Activated effector memory CD4-positive, alpha-beta T cell treated with anti-CD3 and anti-CD28 coated beads, Interleukin-2, amount 50 U/mL, for 16 hours (primary cell): ENCODE measurements around the gene TTN.

Experiments used
- DNase-seq: peaks from one replicate; pipeline ENCODE4 v3.0.0-alpha.2; 2020

Gene TTN

GRCh38 chr2:178807227-178808008 is at the start of gene TTN:
Gene TTN (minus strand): TSS chr2:178807423. CDS start chr2:178804642, 2,781 bp downstream.
- DNase-seq = no peak

GRCh38 chr2:178855151-178855550 is 47.9 kb upstream of the TTN start:
- no peak for DNase-seq

GRCh38 chr2:178848335-178848734 is 41.1 kb upstream of the TTN start:
- no peak for DNase-seq

- DNase-seq = no peak
These were observed 39.2 kb upstream of the TTN start for GRCh38 chr2:178846458-178846802.

GRCh38 chr2:178845566-178846457 is 38.6 kb upstream of the TTN start:
- DNase-seq = no peak

- DNase-seq = no peak
These were observed 37.5 kb upstream of the TTN start for GRCh38 chr2:178844701-178845100.

- no peak for DNase-seq
These were observed 37.0 kb upstream of the TTN start for GRCh38 chr2:178844269-178844668.

- DNase-seq = no peak
These were observed 36.5 kb upstream of the TTN start for GRCh38 chr2:178843697-178844096.

GRCh38 chr2:178836807-178837206 is 29.6 kb upstream of the TTN start:
- no peak for DNase-seq

GRCh38 chr2:178834086-178834485 is 26.9 kb upstream of the TTN start:
- DNase-seq = no peak

- DNase-seq = no peak
These were observed 26.2 kb upstream of the TTN start for GRCh38 chr2:178833382-178833781.

GRCh38 chr2:178830451-178830850 is 23.2 kb upstream of the TTN start:
- DNase-seq = no peak

GRCh38 chr2:178829981-178830380 is 22.8 kb upstream of the TTN start:
- no peak for DNase-seq

- DNase-seq = no peak
These were observed 22.2 kb upstream of the TTN start for GRCh38 chr2:178829299-178829960.

GRCh38 chr2:178828486-178828881 is 21.3 kb upstream of the TTN start:
- DNase-seq = no peak

GRCh38 chr2:178827739-178828485 is 20.7 kb upstream of the TTN start:
- DNase-seq = no peak

- no peak for DNase-seq
These were observed 19.9 kb upstream of the TTN start for GRCh38 chr2:178827111-178827510.

- no peak for DNase-seq
These were observed 18.0 kb upstream of the TTN start for GRCh38 chr2:178825183-178825582.

GRCh38 chr2:178824181-178824580 is 17.0 kb upstream of the TTN start:
- no peak for DNase-seq

- DNase-seq = no peak
These were observed 12.8 kb upstream of the TTN start for GRCh38 chr2:178819992-178820391.

- no peak for DNase-seq
These were observed 12.1 kb upstream of the TTN start for GRCh38 chr2:178819147-178819875.

- no peak for DNase-seq
These were observed 4.7 kb upstream of the TTN start for GRCh38 chr2:178811901-178812300.
